SK-N-SH (cell line): ENCODE data around the gene OCLN. TPM values are rescaled to one million over a fixed set of nuclear protein-coding genes. Genes with fewer than 3 reads are reported as not detected.
A peak's percentile ranks its signal among the peaks of the same experiment; 100 is the strongest.

Source experiments
- CTCF ChIA-PET: fragments of 300-600, 350-600 bp; formaldehyde crosslinking; extraction: SDS; loops from one replicate; lab custom pipeline; 2021; lab: Yijun Ruan, JAX
- POLR2A ChIA-PET: fragments of 350-600 bp; sonication (Branson Sonifier 250); formaldehyde crosslinking; extraction: SDS; loops from one replicate; lab custom pipeline; 2020; ENCODE audit warnings: antibody characterized with exemption, inconsistent platforms; lab: Yijun Ruan, JAX
- DNase-seq: peaks from one replicate; pipeline ENCODE4 v3.0.0; 2012
- H2AFZ ChIP-seq: fragments of 200-600 bp; sonication (generic); 2 replicates; pipeline ENCODE4 v1.8.1; 2016; ENCODE audit warnings: antibody characterized with exemption, mild to moderate bottlenecking, low read depth
- H3F3A ChIP-seq: fragments of 200-600 bp; sonication (generic); replicated peaks from 2 replicates; pipeline ENCODE3; 2016; ENCODE audit warnings: antibody characterized with exemption, mild to moderate bottlenecking; ENCODE audit not compliant: insufficient read depth
- H3K27ac ChIP-seq, 2 experiments: fragments of 200-500 bp in 1 of 2; fragments of 200-600 bp in 1 of 2; sonication (Bioruptor generic) in 1 of 2; sonication (generic), shearing (Covaris generic) in 1 of 2; 2 replicates each; pipeline versions ENCODE4 v1.5.1 to v1.6.1; 2014 to 2016; ENCODE audit warnings: low read depth in 2 of 2, inconsistent platforms in 1 of 2, low read length in 1 of 2, mild to moderate bottlenecking in 1 of 2, mixed read lengths in 1 of 2
- H3K27me3 ChIP-seq: fragments of 200-600 bp; sonication (generic), shearing (Covaris generic); 2 replicates; pipeline ENCODE4 v1.6.1; 2016; ENCODE audit warnings: mixed run types; ENCODE audit not compliant: insufficient read depth
- H3K36me3 ChIP-seq, 2 experiments: fragments of 200-500 bp in 1 of 2; fragments of 200-600 bp in 1 of 2; sonication (Bioruptor generic) in 1 of 2; sonication (generic) in 1 of 2; replicated peaks in 1 of 2; 2 replicates each; pipeline versions ENCODE3 to v1.5.1; 2014 to 2016; ENCODE audit warnings: low read length in 1 of 2, mild to moderate bottlenecking in 1 of 2; ENCODE audit not compliant: insufficient read depth in 2 of 2, control insufficient read depth in 1 of 2
- H3K4me1 ChIP-seq, 2 experiments: fragments of 200-500 bp in 1 of 2; fragments of 200-600 bp in 1 of 2; sonication (Bioruptor generic) in 1 of 2; sonication (generic), shearing (Covaris generic) in 1 of 2; 2 replicates each; pipeline versions ENCODE4 v1.5.1 to v1.6.1; 2014 to 2016; ENCODE audit warnings: low read depth in 1 of 2, low read length in 1 of 2, mixed run types in 1 of 2; ENCODE audit not compliant: insufficient read depth in 2 of 2, control insufficient read depth in 1 of 2
- H3K4me2 ChIP-seq: fragments of 200-600 bp; sonication (generic), shearing (Covaris generic); 2 replicates; pipeline ENCODE4 v1.6.1; 2017; ENCODE audit warnings: mixed run types
- H3K4me3 ChIP-seq, 2 experiments: fragments of 200-500 bp in 1 of 2; fragments of 200-600 bp in 1 of 2; sonication (Bioruptor generic) in 1 of 2; sonication (generic), shearing (Covaris generic) in 1 of 2; 2 replicates each; pipeline versions ENCODE4 v1.5.1 to v1.8.1; 2014 to 2016; ENCODE audit warnings: low read depth in 2 of 2, inconsistent platforms in 1 of 2, low read length in 1 of 2, mild to moderate bottlenecking in 1 of 2, mixed read lengths in 1 of 2, moderate library complexity in 1 of 2
- H3K79me2 ChIP-seq: fragments of 200-600 bp; sonication (generic); 2 replicates; pipeline ENCODE4 v1.8.1; 2017; ENCODE audit warnings: mild to moderate bottlenecking; ENCODE audit not compliant: insufficient read depth
- H3K9ac ChIP-seq: fragments of 200-600 bp; sonication (generic); 2 replicates; pipeline ENCODE4 v1.6.1; 2017; ENCODE audit warnings: mixed run types
- H3K9me2 ChIP-seq: fragments of 200-600 bp; sonication (generic); 2 replicates; pipeline ENCODE4 v1.6.1; 2017; ENCODE audit warnings: mixed run types
- H3K9me3 ChIP-seq: fragments of 200-600 bp; sonication (generic); 2 replicates; pipeline ENCODE4 v1.6.1; 2017; ENCODE audit warnings: mixed run types, mild to moderate bottlenecking, moderate library complexity
- H4K20me1 ChIP-seq: fragments of 200-600 bp; sonication (generic); 2 replicates; pipeline ENCODE4 v1.6.1; 2017; ENCODE audit warnings: mild to moderate bottlenecking, mixed run types; ENCODE audit not compliant: insufficient read depth
- ELF1 ChIP-seq: IDR thresholded peaks from 2 replicates; pipeline ENCODE4 v1.4.0; 2012
- EP300 ChIP-seq, 2 experiments: IDR thresholded peaks; 2 replicates each; pipeline versions ENCODE4 v1.4.0 to v1.6.1; 2012; ENCODE audit warnings: borderline replicate concordance in 1 of 2, low read depth in 1 of 2, low read length in 1 of 2
- FOSL2 ChIP-seq: IDR thresholded peaks from 2 replicates; pipeline ENCODE4 v1.4.0; 2012; ENCODE audit warnings: low read depth, mild to moderate bottlenecking, moderate library complexity, borderline replicate concordance
- FOXJ3 ChIP-seq: sonication (generic); formaldehyde crosslinking; IDR thresholded peaks from 2 replicates; pipeline ENCODE4 v1.5.1; 2020; ENCODE audit warnings: mild to moderate bottlenecking, missing genetic modification reagents
- GATA2 ChIP-seq: sonication (generic); formaldehyde crosslinking; IDR thresholded peaks from 2 replicates; pipeline ENCODE4 v1.5.0; 2020; ENCODE audit warnings: mild to moderate bottlenecking, missing genetic modification reagents
- NRF1 ChIP-seq: IDR thresholded peaks from 2 replicates; pipeline ENCODE4 v1.6.1; 2012; ENCODE audit warnings: low read depth, mild to moderate bottlenecking, low read length
- PBX3 ChIP-seq: IDR thresholded peaks from 2 replicates; pipeline ENCODE4; 2012
- POLR2AphosphoS5 ChIP-seq: IDR thresholded peaks from 2 replicates; pipeline ENCODE4 v1.6.1; 2012; ENCODE audit warnings: low read depth, low read length
- RCOR1 ChIP-seq: fragments of 150-350 bp; IDR thresholded peaks from 2 replicates; pipeline ENCODE4 v1.6.1; 2017; ENCODE audit warnings: antibody characterized with exemption, low read length
- RXRA ChIP-seq: IDR thresholded peaks from 2 replicates; pipeline ENCODE4 v1.4.0; 2012; ENCODE audit warnings: low read depth, mild to moderate bottlenecking, borderline replicate concordance
- TCF12 ChIP-seq: IDR thresholded peaks from 2 replicates; pipeline ENCODE4 v1.4.0; 2012
- WGBS: methylation state at CpG from one replicate; pipeline ENCODE4 v1.1.6; 2017; ENCODE audit warnings: low lambda C conversion rate; 5-methylcytosine and 5-hydroxymethylcytosine counted together
- polyA plus RNA-seq, 3 experiments: library from polyadenylated mRNA; depleted of rRNA; stranded (reverse); fragments of >200 nt; gene quantifications; 2 replicates each; pipeline ENCODE4 v1.2.3, GENCODE V29; 2012
- TF ChIP-seq, protein P1 (sequence below): IDR thresholded peaks from 2 replicates; pipeline ENCODE4 v1.4.0; 2012; ENCODE audit warnings: low read depth, borderline replicate concordance
- TF ChIP-seq, protein P2 (sequence below): IDR thresholded peaks from 2 replicates; pipeline ENCODE4 v1.6.1; 2012; ENCODE audit warnings: mild to moderate bottlenecking, low read depth, low read length, moderate library complexity

Gene OCLN
- 6.5 and 7.4 TPM in 2 replicates for polyA plus RNA-seq (2012; rRNA removed)
- 7.2 and 8.0 TPM in 2 replicates for polyA plus RNA-seq (2012; cell fraction: cytosol; rRNA removed)
- 3.8 and 10.0 TPM in 2 replicates for polyA plus RNA-seq (2012; cell fraction: nucleus; rRNA removed)

GRCh38 chr5:69492391-69492922, at the start of gene OCLN:
OCLN (plus strand) TSS chr5:69492790; CDS start chr5:69504245, 11,455 bp downstream.
- H3K36me3 ChIP-seq = no peaks in the 10 kb centered on the region

More at GRCh38 chr5:69492391-69492922, at the start of gene OCLN:
- Histone ChIP-seq H3K4me1 (peaks cover 0 to 14% of the 10 kb centered on the region in 2 experiments; a peak in 1 of 4 replicates), H3K9me2 (no peaks in the 10 kb centered on the region), H3K4me2 (peak within 1 kb of the TSS; percentile 96), H3K4me3 (peak within 1 kb of the TSS; percentile 73 to 82), H3K9me3 (no peaks in the 10 kb centered on the region), H3K9ac (peak within 1 kb of the TSS; percentile 53), H3K27me3 (peaks cover 6% of the 10 kb centered on the region; the same call in 1 of the 2 replicates), H2AFZ (peak within 1 kb of the TSS; percentile 99), H4K20me1 (no peaks in the 10 kb centered on the region), H3F3A (no peaks in the 10 kb centered on the region), H3K27ac (no peak within 1 kb of the TSS), H3K79me2 (no peaks in the 10 kb centered on the region)
- WGBS = 2% methylated on average over 34 of the region's 56 CpGs
- DNase-seq = peak; percentile 85
- ChIA-PET CTCF (no interaction called here), POLR2A (no interaction called here)
- TF ChIP-seq RCOR1 (no peak), FOXJ3 (CRISPR knock-in tag) (peak; percentile 66; the same call in 1 of the 2 replicates), ELF1 (no peak), EP300 (IDR thresholded peaks at IDR 0.05; ENCODE audit: borderline replicate concordance in 1 of 2, low read depth in 1 of 2, low read length in 1 of 2) (no peak), PBX3 (no peak), POLR2AphosphoS5 (0 out of 2 replicates have a peak, but pooled peaks have one; percentile 44), RXRA (no peak), TCF12 (no peak), NRF1 (peak; percentile 78), GATA2 (no peak), FOSL2 (no peak)
- TF ChIP-seq, protein P1, sequence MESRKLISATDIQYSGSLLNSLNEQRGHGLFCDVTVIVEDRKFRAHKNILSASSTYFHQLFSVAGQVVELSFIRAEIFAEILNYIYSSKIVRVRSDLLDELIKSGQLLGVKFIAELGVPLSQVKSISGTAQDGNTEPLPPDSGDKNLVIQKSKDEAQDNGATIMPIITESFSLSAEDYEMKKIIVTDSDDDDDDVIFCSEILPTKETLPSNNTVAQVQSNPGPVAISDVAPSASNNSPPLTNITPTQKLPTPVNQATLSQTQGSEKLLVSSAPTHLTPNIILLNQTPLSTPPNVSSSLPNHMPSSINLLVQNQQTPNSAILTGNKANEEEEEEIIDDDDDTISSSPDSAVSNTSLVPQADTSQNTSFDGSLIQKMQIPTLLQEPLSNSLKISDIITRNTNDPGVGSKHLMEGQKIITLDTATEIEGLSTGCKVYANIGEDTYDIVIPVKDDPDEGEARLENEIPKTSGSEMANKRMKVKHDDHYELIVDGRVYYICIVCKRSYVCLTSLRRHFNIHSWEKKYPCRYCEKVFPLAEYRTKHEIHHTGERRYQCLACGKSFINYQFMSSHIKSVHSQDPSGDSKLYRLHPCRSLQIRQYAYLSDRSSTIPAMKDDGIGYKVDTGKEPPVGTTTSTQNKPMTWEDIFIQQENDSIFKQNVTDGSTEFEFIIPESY = no peak
- TF ChIP-seq, protein P2, sequence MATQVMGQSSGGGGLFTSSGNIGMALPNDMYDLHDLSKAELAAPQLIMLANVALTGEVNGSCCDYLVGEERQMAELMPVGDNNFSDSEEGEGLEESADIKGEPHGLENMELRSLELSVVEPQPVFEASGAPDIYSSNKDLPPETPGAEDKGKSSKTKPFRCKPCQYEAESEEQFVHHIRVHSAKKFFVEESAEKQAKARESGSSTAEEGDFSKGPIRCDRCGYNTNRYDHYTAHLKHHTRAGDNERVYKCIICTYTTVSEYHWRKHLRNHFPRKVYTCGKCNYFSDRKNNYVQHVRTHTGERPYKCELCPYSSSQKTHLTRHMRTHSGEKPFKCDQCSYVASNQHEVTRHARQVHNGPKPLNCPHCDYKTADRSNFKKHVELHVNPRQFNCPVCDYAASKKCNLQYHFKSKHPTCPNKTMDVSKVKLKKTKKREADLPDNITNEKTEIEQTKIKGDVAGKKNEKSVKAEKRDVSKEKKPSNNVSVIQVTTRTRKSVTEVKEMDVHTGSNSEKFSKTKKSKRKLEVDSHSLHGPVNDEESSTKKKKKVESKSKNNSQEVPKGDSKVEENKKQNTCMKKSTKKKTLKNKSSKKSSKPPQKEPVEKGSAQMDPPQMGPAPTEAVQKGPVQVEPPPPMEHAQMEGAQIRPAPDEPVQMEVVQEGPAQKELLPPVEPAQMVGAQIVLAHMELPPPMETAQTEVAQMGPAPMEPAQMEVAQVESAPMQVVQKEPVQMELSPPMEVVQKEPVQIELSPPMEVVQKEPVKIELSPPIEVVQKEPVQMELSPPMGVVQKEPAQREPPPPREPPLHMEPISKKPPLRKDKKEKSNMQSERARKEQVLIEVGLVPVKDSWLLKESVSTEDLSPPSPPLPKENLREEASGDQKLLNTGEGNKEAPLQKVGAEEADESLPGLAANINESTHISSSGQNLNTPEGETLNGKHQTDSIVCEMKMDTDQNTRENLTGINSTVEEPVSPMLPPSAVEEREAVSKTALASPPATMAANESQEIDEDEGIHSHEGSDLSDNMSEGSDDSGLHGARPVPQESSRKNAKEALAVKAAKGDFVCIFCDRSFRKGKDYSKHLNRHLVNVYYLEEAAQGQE = no peak
